Neural progenitor cell (in vitro differentiated cells): ENCODE measurements around the gene SLC4A1. TPM values are rescaled to one million over a fixed set of nuclear protein-coding genes. Genes with fewer than 3 reads are reported as not detected.

ENCODE experiments used
- DNase-seq: peaks from one replicate; pipeline ENCODE4 v3.0.0-alpha.2; 2016; ENCODE audit warnings: low spot score
- H2AFZ ChIP-seq: fragments of 200-600 bp; sonication (generic); replicated peaks from 2 replicates; pipeline ENCODE4 v1.6.1; 2016; ENCODE audit warnings: antibody characterized with exemption
- H3F3A ChIP-seq: fragments of 200-600 bp; sonication (generic); 2 replicates; pipeline ENCODE4 v1.6.1; 2016; ENCODE audit warnings: antibody characterized with exemption, low read depth
- H3K27ac ChIP-seq: fragments of 200-600 bp; sonication (generic); 2 replicates; pipeline ENCODE4 v1.5.1; 2016; ENCODE audit warnings: mild to moderate bottlenecking
- H3K27me3 ChIP-seq: fragments of 200-600 bp; sonication (generic); 2 replicates; pipeline ENCODE4 v1.6.1; 2016; ENCODE audit warnings: mild to moderate bottlenecking, moderate library complexity
- H3K36me3 ChIP-seq: fragments of 200-600 bp; sonication (generic); 2 replicates; pipeline ENCODE4 v1.5.1; 2016
- H3K4me1 ChIP-seq: fragments of 200-600 bp; sonication (generic); 2 replicates; pipeline ENCODE4 v1.6.1; 2016; ENCODE audit warnings: mixed run types
- H3K4me2 ChIP-seq: fragments of 200-600 bp; sonication (generic); 2 replicates; pipeline ENCODE4 v1.6.1; 2016
- H3K4me3 ChIP-seq: fragments of 200-600 bp; sonication (generic); 2 replicates; pipeline ENCODE4 v1.5.1; 2016
- H3K79me2 ChIP-seq: fragments of 200-600 bp; sonication (generic); 2 replicates; pipeline ENCODE4 v1.6.1; 2016; ENCODE audit warnings: low read depth
- H3K9ac ChIP-seq: fragments of 200-600 bp; sonication (generic); 2 replicates; pipeline ENCODE4 v1.6.1; 2016
- H3K9me3 ChIP-seq: fragments of 200-600 bp; sonication (generic); 2 replicates; pipeline ENCODE4 v1.5.1; 2016; ENCODE audit warnings: low read depth
- H4K20me1 ChIP-seq: fragments of 200-600 bp; sonication (generic); 2 replicates; pipeline ENCODE4 v1.6.1; 2016; ENCODE audit warnings: low read depth
- H3K27ac Mint-ChIP-seq: 3 replicates; pipeline ENCODE4 v1.8.0; 2021; ENCODE audit warnings: mixed read lengths
- H3K27me3 Mint-ChIP-seq: 2 replicates; pipeline ENCODE4 v1.8.0; 2022; ENCODE audit warnings: low read depth, mild to moderate bottlenecking, inconsistent platforms, moderate library complexity, mixed read lengths; ENCODE audit not compliant: insufficient read depth
- H3K36me3 Mint-ChIP-seq: 3 replicates; pipeline ENCODE4 v1.8.0; 2021; ENCODE audit warnings: mixed read lengths
- H3K4me1 Mint-ChIP-seq: 3 replicates; pipeline ENCODE4 v1.8.0; 2021; ENCODE audit warnings: mixed read lengths
- H3K4me3 Mint-ChIP-seq: 3 replicates; pipeline ENCODE4 v1.8.0; 2021; ENCODE audit warnings: mild to moderate bottlenecking, moderate library complexity, mixed read lengths
- H3K9me3 Mint-ChIP-seq: 3 replicates; pipeline ENCODE4 v1.8.0; 2020; ENCODE audit warnings: mixed read lengths
- EZH2 ChIP-seq: fragments of 200-600 bp; sonication (generic); IDR thresholded peaks from 2 replicates; pipeline ENCODE4 v1.6.1; 2017; ENCODE audit warnings: antibody characterized with exemption, mild to moderate bottlenecking, moderate library complexity
- EZH2phosphoT487 ChIP-seq: fragments of 200-600 bp; sonication (generic); IDR thresholded peaks from 2 replicates; pipeline ENCODE4 v1.6.1; 2017; ENCODE audit warnings: antibody characterized with exemption
- total RNA-seq: library from RNA; depleted of rRNA; stranded (reverse); fragments of >200 nt; gene quantifications from 2 replicates; pipeline ENCODE4 v1.2.3, GENCODE V29; 2015; ENCODE audit warnings: low replicate concordance
- TF ChIP-seq, protein P1 (sequence below): fragments of 200-600 bp; sonication (generic); IDR thresholded peaks from 2 replicates; pipeline ENCODE4 v1.5.1; 2017; ENCODE audit warnings: antibody characterized with exemption, mild to moderate bottlenecking

The SLC4A1 gene
- not detected in 2 replicates for total RNA-seq

DNA sequence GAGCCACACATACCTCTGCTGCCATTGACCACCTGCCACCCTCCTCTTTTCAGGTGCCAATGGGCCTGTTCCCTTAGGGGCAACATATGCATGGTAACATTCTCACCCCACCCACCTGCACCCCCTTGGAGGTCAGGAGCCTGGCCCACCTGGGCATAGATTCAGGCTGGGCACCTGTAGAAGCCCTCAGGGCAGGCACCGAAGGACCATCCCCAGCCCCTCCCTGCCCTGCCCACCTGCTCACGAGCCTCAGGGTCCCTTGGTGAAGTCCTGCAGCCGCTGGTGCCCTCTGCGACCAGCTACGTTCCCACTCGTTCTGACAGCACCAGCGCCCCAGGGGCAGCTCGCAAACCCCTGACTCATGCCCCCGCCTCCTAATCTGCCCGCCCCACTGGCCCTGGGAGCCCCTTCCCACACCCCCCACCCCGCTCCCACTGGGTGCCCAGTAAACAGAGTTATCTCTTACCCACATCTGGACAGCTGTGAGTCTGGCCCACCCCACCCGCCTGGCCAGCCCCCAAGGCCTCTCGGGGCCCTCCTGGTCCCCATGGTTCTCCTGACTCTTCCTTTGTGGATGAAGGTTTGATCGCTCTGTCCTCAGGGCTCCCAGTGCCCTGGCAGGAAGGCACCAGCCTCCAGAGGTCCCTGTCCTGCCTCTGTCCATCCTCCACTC, at the start of gene SLC4A1:
Gene SLC4A1 (minus strand): TSS at position 318 of the 673 bp plus-strand sequence. CDS start 5,269 bp downstream, outside the sequence.
- DNase-seq = no peak
- Mint-ChIP-seq H3K36me3 (no peaks in the 10 kb centered on the region), H3K4me1 (peaks cover 9% of the 10 kb centered on the region), H3K9me3 (no peaks in the 10 kb centered on the region), H3K4me3 (peak within 1 kb of the TSS; percentile 5), H3K27ac (peak within 1 kb of the TSS; percentile 72), H3K27me3 (peaks cover 13% of the 10 kb centered on the region)
- H3K27ac ChIP-seq = no peak within 1 kb of the TSS
- no peak for TF ChIP-seq EZH2
- TF ChIP-seq, protein P1, sequence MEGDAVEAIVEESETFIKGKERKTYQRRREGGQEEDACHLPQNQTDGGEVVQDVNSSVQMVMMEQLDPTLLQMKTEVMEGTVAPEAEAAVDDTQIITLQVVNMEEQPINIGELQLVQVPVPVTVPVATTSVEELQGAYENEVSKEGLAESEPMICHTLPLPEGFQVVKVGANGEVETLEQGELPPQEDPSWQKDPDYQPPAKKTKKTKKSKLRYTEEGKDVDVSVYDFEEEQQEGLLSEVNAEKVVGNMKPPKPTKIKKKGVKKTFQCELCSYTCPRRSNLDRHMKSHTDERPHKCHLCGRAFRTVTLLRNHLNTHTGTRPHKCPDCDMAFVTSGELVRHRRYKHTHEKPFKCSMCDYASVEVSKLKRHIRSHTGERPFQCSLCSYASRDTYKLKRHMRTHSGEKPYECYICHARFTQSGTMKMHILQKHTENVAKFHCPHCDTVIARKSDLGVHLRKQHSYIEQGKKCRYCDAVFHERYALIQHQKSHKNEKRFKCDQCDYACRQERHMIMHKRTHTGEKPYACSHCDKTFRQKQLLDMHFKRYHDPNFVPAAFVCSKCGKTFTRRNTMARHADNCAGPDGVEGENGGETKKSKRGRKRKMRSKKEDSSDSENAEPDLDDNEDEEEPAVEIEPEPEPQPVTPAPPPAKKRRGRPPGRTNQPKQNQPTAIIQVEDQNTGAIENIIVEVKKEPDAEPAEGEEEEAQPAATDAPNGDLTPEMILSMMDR = no peak
- TF ChIP-seq EZH2phosphoT487 = no peak
- peak within 1 kb of the TSS; percentile 13 for H3K4me2 ChIP-seq
- no peak within 1 kb of the TSS for H3K9ac ChIP-seq
- no peak within 1 kb of the TSS for H2AFZ ChIP-seq
- H3K4me1 ChIP-seq = peaks cover 7% of the 10 kb centered on the region
- H3F3A ChIP-seq = no peaks in the 10 kb centered on the region
- no peaks in the 10 kb centered on the region for H3K9me3 ChIP-seq
- no peaks in the 10 kb centered on the region for H3K27me3 ChIP-seq
- no peak within 1 kb of the TSS for H3K4me3 ChIP-seq
- H3K79me2 ChIP-seq = no peaks in the 10 kb centered on the region
- H4K20me1 ChIP-seq = no peaks in the 10 kb centered on the region
- no peaks in the 10 kb centered on the region for H3K36me3 ChIP-seq

GRCh38 chr17:44317545-44317944, 49.6 kb upstream of the SLC4A1 start:
- Mint-ChIP-seq H3K9me3 (no peaks in the 10 kb centered on the region), H3K36me3 (peaks cover 4% of the 10 kb centered on the region), H3K27ac (no peak overlapping the region), H3K4me3 (peak overlapping the region; percentile 74), H3K27me3 (peaks cover 31% of the 10 kb centered on the region), H3K4me1 (peaks cover 10% of the 10 kb centered on the region)
- peaks cover 10% of the 10 kb centered on the region for H4K20me1 ChIP-seq
- H3K27ac ChIP-seq = no peak overlapping the region
- peaks cover 3% of the 10 kb centered on the region for H3K79me2 ChIP-seq
- TF ChIP-seq EZH2 (no peak), EZH2phosphoT487 (no peak)
- TF ChIP-seq, protein P1 = no peak
- peaks cover 8% of the 10 kb centered on the region for H3K4me1 ChIP-seq
- no peak overlapping the region for H3K4me3 ChIP-seq
- no peaks in the 10 kb centered on the region for H3K36me3 ChIP-seq
- no peak for DNase-seq
- H3K9me3 ChIP-seq = no peaks in the 10 kb centered on the region
- H3F3A ChIP-seq = peaks cover 17% of the 10 kb centered on the region
- no peak overlapping the region for H2AFZ ChIP-seq
- H3K4me2 ChIP-seq = no peak overlapping the region
- H3K9ac ChIP-seq = no peak overlapping the region
- peaks cover 50% of the 10 kb centered on the region for H3K27me3 ChIP-seq

- H3K36me3 Mint-ChIP-seq = peaks cover 4% of the 10 kb centered on the region
- H3K4me2 ChIP-seq = peak overlapping the region; percentile 86
- H3K27ac ChIP-seq = no peak overlapping the region
- peaks cover 17% of the 10 kb centered on the region for H3F3A ChIP-seq
- H3K79me2 ChIP-seq = no peaks in the 10 kb centered on the region
- peak; percentile 92 for DNase-seq
- H3K9me3 ChIP-seq = no peaks in the 10 kb centered on the region
- peak overlapping the region; percentile 44 for H2AFZ ChIP-seq
- H3K9me3 Mint-ChIP-seq = no peaks in the 10 kb centered on the region
- H3K36me3 ChIP-seq = no peaks in the 10 kb centered on the region
- H3K4me3 ChIP-seq = peak overlapping the region; percentile 53
- H3K4me1 ChIP-seq = peaks cover 8% of the 10 kb centered on the region
- peaks cover 43% of the 10 kb centered on the region for H3K27me3 Mint-ChIP-seq
- H4K20me1 ChIP-seq = peaks cover 10% of the 10 kb centered on the region
- TF ChIP-seq EZH2phosphoT487 (no peak), EZH2 (peak; percentile 61)
- TF ChIP-seq, protein P1 = no peak
- no peak overlapping the region for H3K9ac ChIP-seq
- peaks cover 61% of the 10 kb centered on the region for H3K27me3 ChIP-seq
- H3K4me1 Mint-ChIP-seq = peaks cover 10% of the 10 kb centered on the region
- peak overlapping the region; percentile 75 for H3K4me3 Mint-ChIP-seq
- H3K27ac Mint-ChIP-seq = no peak overlapping the region
These were observed 48.1 kb upstream of the SLC4A1 start for GRCh38 chr17:44315760-44316731.
